CD4-positive, CD25-positive, alpha-beta regulatory T cell (primary cell): ENCODE data around the gene NSF. TPM values are rescaled to one million over a fixed set of nuclear protein-coding genes. Genes with fewer than 3 reads are reported as not detected.
"Not testable (repeated sequence)": the region's sequence is repeated elsewhere in the genome, so short reads cannot be mapped to it uniquely, and the experiment has no call there.

Source experiments
- ATAC-seq, 2 donors: fragments of 150-1000 bp; cut with Tn5 transposase; one replicate each; pipeline ENCODE4 v1.10.0; 2021; ENCODE audit warnings: low read depth in 2 of 2, moderate number of reproducible peaks in 2 of 2, moderate library complexity in 1 of 2
- DNase-seq, 3 donors: peaks; one replicate each; pipeline versions ENCODE4 v3.0.0 to v3.0.0-alpha.2; 2012 to 2022; ENCODE audit warnings: mixed read lengths in 1 of 3
- H3K27ac ChIP-seq: one replicate; pipeline ENCODE4 v1.7.0; 2013; ENCODE audit warnings: mild to moderate bottlenecking, low read length; ENCODE audit not compliant: insufficient read depth, poor library complexity, severe bottlenecking
- H3K27me3 ChIP-seq: one replicate; pipeline ENCODE4 v1.7.0; 2013; ENCODE audit warnings: low read length; ENCODE audit not compliant: control insufficient read depth, insufficient read depth
- H3K36me3 ChIP-seq: one replicate; pipeline ENCODE4 v1.7.0; 2013; ENCODE audit warnings: mild to moderate bottlenecking, low read length, moderate library complexity; ENCODE audit not compliant: control insufficient read depth, insufficient read depth
- H3K4me1 ChIP-seq: 2 replicates; pipeline ENCODE4 v1.7.0; 2013; ENCODE audit warnings: mild to moderate bottlenecking, low read length; ENCODE audit not compliant: insufficient read depth, control insufficient read depth, poor library complexity, severe bottlenecking
- H3K4me3 ChIP-seq: one replicate; pipeline ENCODE4 v1.7.0; 2013; ENCODE audit warnings: low read depth, mild to moderate bottlenecking, low read length, moderate library complexity
- H3K9me3 ChIP-seq, 2 experiments: 1 replicate in 1 of 2; 2 replicates in 1 of 2; pipeline ENCODE4 v1.7.0; 2013; ENCODE audit warnings: low read length in 2 of 2, mild to moderate bottlenecking in 1 of 2, moderate library complexity in 1 of 2; ENCODE audit not compliant: control insufficient read depth in 2 of 2
- H3K27ac Mint-ChIP-seq, 3 donors: one replicate each; pipeline ENCODE4 v1.8.0; 2020 to 2022; ENCODE audit warnings: mild to moderate bottlenecking in 3 of 3, mixed read lengths in 3 of 3, moderate library complexity in 2 of 3
- H3K27me3 Mint-ChIP-seq: one replicate; pipeline ENCODE4 v1.8.0; 2022; ENCODE audit warnings: mild to moderate bottlenecking, mixed read lengths
- H3K36me3 Mint-ChIP-seq: one replicate; pipeline ENCODE4 v1.8.0; 2020; ENCODE audit warnings: mixed read lengths
- H3K4me1 Mint-ChIP-seq, 4 donors: one replicate each; pipeline ENCODE4 v1.8.0; 2020 to 2022; ENCODE audit warnings: mixed read lengths in 4 of 4, mild to moderate bottlenecking in 1 of 4
- H3K4me3 Mint-ChIP-seq, 4 donors: one replicate each; pipeline ENCODE4 v1.8.0; 2020 to 2022; ENCODE audit warnings: mild to moderate bottlenecking in 4 of 4, mixed read lengths in 4 of 4, moderate library complexity in 3 of 4
- H3K9me3 Mint-ChIP-seq, 7 donors: one replicate each; pipeline ENCODE4 v1.8.0; 2020 to 2022; ENCODE audit warnings: mixed read lengths in 7 of 7, mild to moderate bottlenecking in 3 of 7, moderate library complexity in 2 of 7
- polyA plus RNA-seq, 4 donors: library from polyadenylated mRNA; unstranded; fragments of 300-500 nt; fragmentation: Illumina TruSeq; gene quantifications; one replicate each; pipeline ENCODE4 v1.2.3, GENCODE V29; 2021
- total RNA-seq: library from RNA; stranded (reverse); gene quantifications from one replicate; pipeline ENCODE4 v1.2.3, GENCODE V29; 2022

NSF gene
- total and polyA plus RNA-seq, 5 donors from 2014 or later, result 24.6 to 71.4 (median 30.7) TPM

GRCh38 chr17:46634844-46635243 is 44.4 kb downstream of the NSF start:
- not testable (repeated sequence) for H3K4me3 Mint-ChIP-seq, ATAC-seq, H3K27me3 Mint-ChIP-seq, H3K36me3 Mint-ChIP-seq, H3K27me3 ChIP-seq, H3K27ac ChIP-seq, H3K4me1 ChIP-seq, DNase-seq, H3K4me3 ChIP-seq, H3K9me3 ChIP-seq, H3K4me1 Mint-ChIP-seq, H3K36me3 ChIP-seq, H3K9me3 Mint-ChIP-seq, H3K27ac Mint-ChIP-seq

GRCh38 chr17:46641861-46642656 is 51.6 kb downstream of the NSF start:
- H3K9me3 ChIP-seq, H3K4me3 Mint-ChIP-seq, H3K4me1 Mint-ChIP-seq, ATAC-seq, H3K4me1 ChIP-seq, H3K36me3 Mint-ChIP-seq, H3K4me3 ChIP-seq, H3K9me3 Mint-ChIP-seq, H3K27ac ChIP-seq, H3K27me3 ChIP-seq, H3K36me3 ChIP-seq, H3K27ac Mint-ChIP-seq, DNase-seq, H3K27me3 Mint-ChIP-seq: not testable (repeated sequence)

GRCh38 chr17:46647251-46647650 is 56.8 kb downstream of the NSF start:
- ATAC-seq, H3K4me3 Mint-ChIP-seq, H3K27me3 Mint-ChIP-seq, H3K4me1 ChIP-seq, H3K27me3 ChIP-seq, H3K36me3 Mint-ChIP-seq, H3K27ac ChIP-seq, H3K9me3 Mint-ChIP-seq, H3K4me3 ChIP-seq, H3K4me1 Mint-ChIP-seq, H3K36me3 ChIP-seq, H3K27ac Mint-ChIP-seq, DNase-seq, H3K9me3 ChIP-seq: not testable (repeated sequence)

GRCh38 chr17:46647688-46648278 is 57.3 kb downstream of the NSF start:
- H3K27ac Mint-ChIP-seq, H3K9me3 ChIP-seq, DNase-seq, H3K36me3 ChIP-seq, H3K4me3 Mint-ChIP-seq, H3K4me3 ChIP-seq, H3K36me3 Mint-ChIP-seq, H3K4me1 ChIP-seq, H3K27ac ChIP-seq, ATAC-seq, H3K9me3 Mint-ChIP-seq, H3K4me1 Mint-ChIP-seq, H3K27me3 ChIP-seq, H3K27me3 Mint-ChIP-seq: not testable (repeated sequence)

GRCh38 chr17:46649246-46649645 is 58.8 kb downstream of the NSF start:
- not testable (repeated sequence) for H3K4me3 Mint-ChIP-seq, H3K4me3 ChIP-seq, H3K27me3 ChIP-seq, H3K9me3 Mint-ChIP-seq, H3K27ac Mint-ChIP-seq, H3K36me3 Mint-ChIP-seq, ATAC-seq, H3K36me3 ChIP-seq, H3K27ac ChIP-seq, H3K4me1 Mint-ChIP-seq, DNase-seq, H3K4me1 ChIP-seq, H3K27me3 Mint-ChIP-seq, H3K9me3 ChIP-seq

GRCh38 chr17:46652024-46652643 is 61.7 kb downstream of the NSF start:
- H3K9me3 Mint-ChIP-seq, H3K4me3 Mint-ChIP-seq, H3K27me3 ChIP-seq, H3K36me3 ChIP-seq, H3K27ac Mint-ChIP-seq, H3K9me3 ChIP-seq, H3K4me1 Mint-ChIP-seq, H3K36me3 Mint-ChIP-seq, H3K27me3 Mint-ChIP-seq, H3K4me1 ChIP-seq, H3K4me3 ChIP-seq, H3K27ac ChIP-seq, DNase-seq, ATAC-seq: not testable (repeated sequence)

GRCh38 chr17:46658235-46658634 is 67.8 kb downstream of the NSF start:
- H3K4me1 ChIP-seq, H3K9me3 ChIP-seq, H3K36me3 ChIP-seq, H3K27ac ChIP-seq, H3K4me1 Mint-ChIP-seq, H3K9me3 Mint-ChIP-seq, H3K4me3 Mint-ChIP-seq, H3K27me3 ChIP-seq, ATAC-seq, H3K27me3 Mint-ChIP-seq, H3K36me3 Mint-ChIP-seq, H3K4me3 ChIP-seq, H3K27ac Mint-ChIP-seq, DNase-seq: not testable (repeated sequence)

GRCh38 chr17:46659702-46660101 is 69.2 kb downstream of the NSF start:
- not testable (repeated sequence) for H3K4me3 Mint-ChIP-seq, H3K4me3 ChIP-seq, H3K27me3 ChIP-seq, DNase-seq, H3K4me1 Mint-ChIP-seq, H3K9me3 Mint-ChIP-seq, H3K27me3 Mint-ChIP-seq, H3K36me3 Mint-ChIP-seq, H3K4me1 ChIP-seq, H3K36me3 ChIP-seq, ATAC-seq, H3K27ac ChIP-seq, H3K9me3 ChIP-seq, H3K27ac Mint-ChIP-seq
